GM21529 (cell line): ENCODE measurements around the gene EIF3B.
"Not testable (repeated sequence)": the region's sequence is repeated elsewhere in the genome, so short reads cannot be mapped to it uniquely, and the experiment has no call there.

Experiments
- ATAC-seq: cut with Tn5 transposase; IDR thresholded peaks from one replicate; pipeline ENCODE4 v1.9.1; 2021; ENCODE audit not compliant: unreplicated experiment

Gene EIF3B

GRCh38 chr7:2399848-2400587, 45.4 kb downstream of the EIF3B start:
- ATAC-seq = no peak

- no peak for ATAC-seq
Observed at GRCh38 chr7:2402687-2403013, 48.0 kb downstream of the EIF3B start.

GRCh38 chr7:2403014-2403717, 48.5 kb downstream of the EIF3B start, which contains the start of gene CHST12:
TSS of gene CHST12 (plus strand) at chr7:2403611. CDS start at chr7:2432640, 29,029 bp downstream.
- ATAC-seq = peak; percentile 38

- peak; percentile 7 for ATAC-seq
Observed at GRCh38 chr7:2403718-2404648, 49.4 kb downstream of the EIF3B start.

- ATAC-seq = no peak
Observed at GRCh38 chr7:2404714-2405119, 50.1 kb downstream of the EIF3B start.

GRCh38 chr7:2405201-2405600, 50.6 kb downstream of the EIF3B start:
- ATAC-seq = no peak

GRCh38 chr7:2405601-2406345, 51.1 kb downstream of the EIF3B start:
- ATAC-seq = peak; percentile 51

GRCh38 chr7:2409745-2410414, 55.3 kb downstream of the EIF3B start:
- no peak for ATAC-seq

- ATAC-seq = no peak
Observed at GRCh38 chr7:2411049-2411448, 56.4 kb downstream of the EIF3B start.

- ATAC-seq = no peak
Observed at GRCh38 chr7:2411815-2412586, 57.4 kb downstream of the EIF3B start.

GRCh38 chr7:2412587-2413201, 58.1 kb downstream of the EIF3B start:
- no peak for ATAC-seq

- no peak for ATAC-seq
Observed at GRCh38 chr7:2416063-2416462, 61.4 kb downstream of the EIF3B start.

GRCh38 chr7:2416650-2417049, 62.0 kb downstream of the EIF3B start:
- no peak for ATAC-seq

GRCh38 chr7:2417178-2417577, 62.6 kb downstream of the EIF3B start:
- ATAC-seq = not testable (repeated sequence)

- no peak for ATAC-seq
Observed at GRCh38 chr7:2417981-2418481, 63.4 kb downstream of the EIF3B start.

- no peak for ATAC-seq
Observed at GRCh38 chr7:2420216-2420933, 65.7 kb downstream of the EIF3B start.

GRCh38 chr7:2421943-2422310, 67.3 kb downstream of the EIF3B start:
- no peak for ATAC-seq

- ATAC-seq = no peak
Observed at GRCh38 chr7:2425749-2426148, 71.1 kb downstream of the EIF3B start.
